Pancreas (tissue), 10 donors: Measurements from ENCODE around the gene CAMK2N2. TPM values are rescaled to one million over a fixed set of nuclear protein-coding genes. Genes with fewer than 3 reads are reported as not detected.

Source experiments
- ATAC-seq, 4 donors: fragments of 200-7000 bp; cut with Tn5 transposase; one replicate each; pipeline versions ENCODE4 v1.8.0 to v1.9.1; 2020; ENCODE audit warnings: mild to moderate bottlenecking in 4 of 4, moderate library complexity in 4 of 4
- DNase-seq, 6 donors: peaks; one replicate each; pipeline ENCODE4 v3.0.0-alpha.2; 2020
- FAIRE-seq: peaks from 2 replicates; lab custom pipeline; 2012; peaks lifted over from hg19 to GRCh38; lab: Jason Lieb, UNC
- H3K27ac ChIP-seq, 4 donors: fragments of 200-600 bp; sonication (generic); 1 replicate in 3 of 4; 2 replicates in 1 of 4; pipeline versions ENCODE4 v1.5.0 to v1.8.0; 2020
- H3K27me3 ChIP-seq, 4 donors: fragments of 200-600 bp; one replicate each; pipeline ENCODE4 v1.8.0; 2021
- H3K36me3 ChIP-seq, 3 donors: fragments of 200-600 bp; sonication (generic) in 1 of 3; one replicate each; pipeline versions ENCODE4 v1.5.0 to v1.8.0; 2020 to 2021
- H3K4me1 ChIP-seq, 3 donors: fragments of 200-600 bp; one replicate each; pipeline ENCODE4 v1.8.0; 2021
- H3K4me3 ChIP-seq, 4 donors: fragments of 200-600 bp; sonication (generic) in 2 of 4; one replicate each; pipeline versions ENCODE4 v1.5.0 to v1.8.0; 2020 to 2021
- H3K9me3 ChIP-seq, 4 donors: fragments of 200-600 bp; one replicate each; pipeline ENCODE4 v1.8.0; 2021
- WGBS, 2 donors: extraction: QIAGEN DNeasy Blood & Tissue Kit; methylation state at CpG; one replicate each; pipeline ENCODE4 v1.1.7; 2013; 5-methylcytosine and 5-hydroxymethylcytosine counted together
- intact Hi-C, 3 donors: fragments of 100-400 bp; cut with DNase I; formaldehyde crosslinking; loops; one replicate each; pipeline versions ENCODE4 v1.11.1 to v1.14.2; 2022
- polyA plus RNA-seq, 2 donors: library from polyadenylated mRNA; stranded (reverse); fragments of 200-250 nt; gene quantifications; one replicate each; pipeline ENCODE4 v1.2.3, GENCODE V29; 2013
- total RNA-seq, 6 donors: library from RNA; stranded (reverse); fragmentation: NEBNext Ultra II Directional in 4 of 6; extraction: Animal tissue kit (Norgen Biotek cat#: 25700) in 4 of 6; gene quantifications; one replicate each; pipeline versions ENCODE4 v1.2.1 to v1.2.4, GENCODE V29; 2021 to 2023
- TF ChIP-seq, protein P1 (sequence below), 4 donors: fragments of 200-600 bp; sonication (generic) in 3 of 4; IDR thresholded peaks; one replicate each; pipeline versions ENCODE4 v1.5.0 to v1.8.0; 2021; ENCODE audit warnings: antibody characterized with exemption in 4 of 4
- donor health status: healthy with polysubstance abuse.
- donor health status: DM: no; HTN: no; CAD: no; lungs with moderate emphysema.
- donor health status: DM: no; HTN: no; CAD: no.
- donor health status: control.
- donor health status: control.
- donor health status: Bipolar disorder and iron deficiency.
- donor health status: DM: yes; HTN: yes; CAD: no.
- donor health status: DM: no; HTN: no; CAD: no.
- donor health status: DM: no; HTN: no; CAD: no.
- donor health status: DM: yes; HTN: yes; CAD: no.

CAMK2N2 gene
- total and polyA plus RNA-seq, 8 donors = 7.5 to 33.7 (median 15.7) TPM

DNA sequence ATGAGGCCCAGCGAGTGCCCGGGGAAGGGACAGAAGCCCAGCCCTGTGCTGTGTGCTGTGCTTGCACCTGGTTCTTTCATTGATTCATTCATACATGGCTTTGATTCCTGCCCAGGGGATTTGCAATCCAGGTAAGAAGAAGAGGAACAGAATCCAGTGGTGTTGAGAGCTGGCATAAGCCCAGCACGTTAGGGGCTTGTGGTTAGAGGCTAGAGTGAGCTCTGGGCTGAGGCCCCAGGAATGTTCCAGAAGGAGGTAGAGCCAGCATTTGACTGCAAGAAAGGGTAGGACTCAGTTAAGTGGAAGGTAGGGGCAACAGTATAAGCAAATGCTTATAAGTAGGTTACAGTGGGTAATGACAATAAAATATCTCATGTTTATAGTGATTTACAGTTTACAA, 29.7 kb downstream of the CAMK2N2 start:
- H3K4me3 ChIP-seq = no peak overlapping the region
- DNase-seq = no peak
- TF ChIP-seq, protein P1, sequence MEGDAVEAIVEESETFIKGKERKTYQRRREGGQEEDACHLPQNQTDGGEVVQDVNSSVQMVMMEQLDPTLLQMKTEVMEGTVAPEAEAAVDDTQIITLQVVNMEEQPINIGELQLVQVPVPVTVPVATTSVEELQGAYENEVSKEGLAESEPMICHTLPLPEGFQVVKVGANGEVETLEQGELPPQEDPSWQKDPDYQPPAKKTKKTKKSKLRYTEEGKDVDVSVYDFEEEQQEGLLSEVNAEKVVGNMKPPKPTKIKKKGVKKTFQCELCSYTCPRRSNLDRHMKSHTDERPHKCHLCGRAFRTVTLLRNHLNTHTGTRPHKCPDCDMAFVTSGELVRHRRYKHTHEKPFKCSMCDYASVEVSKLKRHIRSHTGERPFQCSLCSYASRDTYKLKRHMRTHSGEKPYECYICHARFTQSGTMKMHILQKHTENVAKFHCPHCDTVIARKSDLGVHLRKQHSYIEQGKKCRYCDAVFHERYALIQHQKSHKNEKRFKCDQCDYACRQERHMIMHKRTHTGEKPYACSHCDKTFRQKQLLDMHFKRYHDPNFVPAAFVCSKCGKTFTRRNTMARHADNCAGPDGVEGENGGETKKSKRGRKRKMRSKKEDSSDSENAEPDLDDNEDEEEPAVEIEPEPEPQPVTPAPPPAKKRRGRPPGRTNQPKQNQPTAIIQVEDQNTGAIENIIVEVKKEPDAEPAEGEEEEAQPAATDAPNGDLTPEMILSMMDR (IDR thresholded peaks at IDR 0.05) = no peak
- no peaks in the 10 kb centered on the region for H3K36me3 ChIP-seq
- intact Hi-C loops = loop anchor here in 1 of 3 donors (10.0 kb wide), 2 partner anchors 87 to 337 kb away; no protein-coding TSS in a partner anchor
- FAIRE-seq = no peak
- H3K9me3 ChIP-seq = no peaks in the 10 kb centered on the region
- no peak for ATAC-seq
- peaks cover 0 to 8% (median 6%) of the 10 kb centered on the region in 3 donors for H3K4me1 ChIP-seq
- H3K27ac ChIP-seq = no peak overlapping the region
- no peaks in the 10 kb centered on the region for H3K27me3 ChIP-seq
- WGBS, 2 donors = 76 to 77% methylated on average over 3 of the region's 3 CpGs

DNA sequence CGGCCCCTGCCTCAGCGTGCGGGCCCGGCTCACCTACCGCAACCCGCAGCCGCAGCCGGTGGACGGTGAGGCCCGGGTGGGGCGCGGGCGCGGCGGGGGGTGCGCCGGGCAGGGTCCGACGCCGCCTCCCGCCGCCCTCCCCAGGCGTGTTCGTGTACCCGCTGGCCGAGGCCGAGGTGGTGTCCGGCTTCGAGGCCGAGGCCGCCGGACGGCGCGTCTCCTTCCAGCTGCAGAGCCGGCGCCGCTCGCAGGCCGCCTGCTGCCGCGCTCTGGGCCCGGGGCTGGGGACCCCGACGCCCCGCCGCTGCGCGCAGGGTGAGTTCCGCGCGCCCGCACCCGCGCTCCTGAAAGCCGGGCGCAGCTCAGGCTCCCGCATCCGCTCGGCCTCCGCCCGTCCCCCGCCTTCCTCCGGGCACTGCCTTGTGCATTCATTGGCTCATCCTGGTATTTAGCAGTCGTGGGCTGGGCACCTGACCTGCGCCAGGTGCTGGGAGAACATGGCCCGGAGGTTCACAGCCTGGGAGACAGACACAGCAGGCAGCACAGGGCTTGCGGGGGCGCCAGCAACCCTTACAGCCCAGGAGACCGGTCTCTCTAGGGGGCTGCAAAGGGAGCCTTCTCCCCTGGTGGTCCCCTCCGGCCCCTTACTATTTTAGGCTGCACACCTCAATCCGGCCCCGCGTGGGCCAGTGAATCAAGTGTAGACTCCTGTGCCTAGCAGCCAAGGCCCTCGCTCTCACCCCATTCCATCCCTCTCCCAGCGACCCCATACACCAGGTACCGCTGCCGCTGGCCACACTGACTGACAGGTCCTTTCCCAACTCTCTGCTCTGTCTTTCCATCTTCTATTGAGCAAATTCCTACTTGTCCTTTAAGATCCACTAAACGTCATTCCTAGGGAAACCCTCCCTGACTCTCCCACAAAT, 30.5 kb downstream of the CAMK2N2 start:
- no peaks in the 10 kb centered on the region for H3K27me3 ChIP-seq
- no peak for FAIRE-seq
- TF ChIP-seq, protein P1 (IDR thresholded peaks at IDR 0.05) = no peak
- H3K36me3 ChIP-seq = no peaks in the 10 kb centered on the region
- 11 to 21% methylated on average over 32 to 79 of the region's 79 CpGs for WGBS, 2 donors
- H3K9me3 ChIP-seq = no peaks in the 10 kb centered on the region
- H3K4me1 ChIP-seq = peaks cover 0 to 8% (median 6%) of the 10 kb centered on the region in 3 donors
- peak in 3 of 4 donors; percentile 16 to 48 (median 43) for ATAC-seq
- intact Hi-C loops = loop anchor here in 1 of 3 donors (10.0 kb wide), 2 partner anchors 86 to 336 kb away; no protein-coding TSS in a partner anchor
- DNase-seq = peak in 3 of 6 donors; percentile 49 to 78 (median 59)
- peak overlapping the region in 3 of 4 donors; percentile 23 to 69 (median 52) for H3K4me3 ChIP-seq
- H3K27ac ChIP-seq = no peak overlapping the region

DNA sequence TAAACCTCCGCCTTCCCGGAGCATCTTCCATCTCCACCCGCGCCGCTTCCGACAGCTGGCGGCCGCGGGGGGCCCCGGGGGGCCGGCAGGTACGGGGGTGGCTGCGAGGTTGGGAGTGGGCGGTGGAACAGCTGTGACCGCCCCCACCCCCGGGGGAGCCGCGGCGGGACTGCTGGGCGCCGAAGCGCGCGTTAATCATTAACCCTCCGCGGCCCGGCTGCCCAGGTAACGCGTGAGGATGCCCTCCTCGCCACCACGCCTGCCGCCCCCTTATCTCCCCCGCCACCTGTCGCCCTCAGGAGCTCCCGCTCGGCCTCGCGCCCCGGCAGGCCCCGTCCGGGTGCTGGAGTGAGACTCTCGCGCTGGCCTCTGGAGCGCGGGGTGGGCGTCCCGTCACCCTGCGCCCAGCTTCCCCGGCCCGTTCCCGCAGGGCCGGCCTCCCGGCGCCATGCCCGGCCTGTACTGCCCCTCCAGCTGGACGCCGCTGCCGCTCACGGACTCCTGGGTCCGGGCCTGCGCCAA, 31.2 kb downstream of the CAMK2N2 start:
- DNase-seq (peak in 5 of 6 donors; percentile 36 to 85 (median 62)), ATAC-seq (peak; percentile 41 to 71 (median 59)), FAIRE-seq (no peak)
- TF ChIP-seq, protein P1 (IDR thresholded peaks at IDR 0.05) = no peak
- Histone ChIP-seq H3K4me1 (peaks cover 0 to 8% (median 6%) of the 10 kb centered on the region in 3 donors), H3K9me3 (no peaks in the 10 kb centered on the region), H3K36me3 (no peaks in the 10 kb centered on the region), H3K27me3 (no peaks in the 10 kb centered on the region), H3K27ac (no peak overlapping the region), H3K4me3 (peak overlapping the region; percentile 23 to 69 (median 44))
- 1% methylated on average over 41 to 61 of the region's 61 CpGs for WGBS, 2 donors
- intact Hi-C loops = loop anchor here in 1 of 3 donors (10.0 kb wide), 2 partner anchors 85 to 335 kb away; no protein-coding TSS in a partner anchor

DNA sequence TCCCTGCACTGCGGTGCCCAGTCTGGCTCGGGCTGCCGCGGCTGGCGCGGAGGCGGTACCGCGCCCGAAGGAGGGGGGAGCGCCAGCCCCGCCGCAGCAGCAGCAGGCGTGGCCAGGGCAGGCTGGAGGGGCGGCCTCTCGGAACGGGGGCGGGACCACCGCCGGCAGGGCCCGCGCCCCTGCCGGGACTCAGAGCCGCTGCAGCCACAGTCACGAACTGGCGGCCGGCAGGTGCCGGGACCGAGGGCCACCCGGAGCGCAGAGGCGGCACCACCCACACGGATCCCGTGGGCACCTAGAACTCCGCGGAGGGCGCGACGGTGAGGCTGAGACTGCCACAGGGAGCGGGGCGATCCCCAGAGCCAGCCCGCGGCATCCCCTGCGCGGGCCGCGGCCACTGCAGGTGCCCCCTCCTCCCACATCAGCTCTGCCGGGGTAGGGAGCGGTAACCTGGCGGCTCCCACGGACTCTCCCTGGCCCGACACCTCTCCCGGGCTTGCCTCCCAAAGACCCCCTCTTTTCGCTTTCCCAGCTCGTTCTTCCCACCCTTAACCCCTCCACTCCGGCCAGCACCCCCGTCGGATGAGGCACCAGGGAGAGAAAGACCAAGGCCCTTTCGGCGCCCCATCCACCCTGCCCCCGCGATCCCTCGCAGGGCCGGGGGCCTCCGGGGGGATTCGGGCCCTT, 31.8 kb downstream of the CAMK2N2 start, which contains the start of gene VWA5B2:
Gene VWA5B2 (plus strand): TSS at position 192 of the 687 bp plus-strand sequence. CDS start 944 bp downstream, outside the sequence.
- FAIRE-seq (no peak), DNase-seq (peak; percentile 64 to 85 (median 72)), ATAC-seq (peak; percentile 82 to 92 (median 88))
- H3K4me3 ChIP-seq = peak within 1 kb of the TSS; percentile 23 to 69 (median 44)
- H3K36me3 ChIP-seq = no peaks in the 10 kb centered on the region
- intact Hi-C loops = loop anchor here in 1 of 3 donors (10.0 kb wide), 2 partner anchors 85 to 335 kb away; no protein-coding TSS in a partner anchor
- TF ChIP-seq, protein P1 (IDR thresholded peaks at IDR 0.05) = no peak
- H3K9me3 ChIP-seq = no peaks in the 10 kb centered on the region
- WGBS, 2 donors = 0 to 1% methylated on average over 38 to 66 of the region's 66 CpGs
- H3K27me3 ChIP-seq = no peaks in the 10 kb centered on the region
- no peak within 1 kb of the TSS for H3K27ac ChIP-seq
- H3K4me1 ChIP-seq = peaks cover 0 to 8% (median 6%) of the 10 kb centered on the region in 3 donors
